ENCODE data around the gene ZSWIM1. TPM values are rescaled to one million over a fixed set of nuclear protein-coding genes. Genes with fewer than 3 reads are reported as not detected.

The ZSWIM1 gene
- total and polyA plus RNA-seq, 2 of the 13 experiments (the other 11 are each of a cell fraction or from before 2014, with no cell fraction given) = 9.5 to 11.7 TPM

DNA sequence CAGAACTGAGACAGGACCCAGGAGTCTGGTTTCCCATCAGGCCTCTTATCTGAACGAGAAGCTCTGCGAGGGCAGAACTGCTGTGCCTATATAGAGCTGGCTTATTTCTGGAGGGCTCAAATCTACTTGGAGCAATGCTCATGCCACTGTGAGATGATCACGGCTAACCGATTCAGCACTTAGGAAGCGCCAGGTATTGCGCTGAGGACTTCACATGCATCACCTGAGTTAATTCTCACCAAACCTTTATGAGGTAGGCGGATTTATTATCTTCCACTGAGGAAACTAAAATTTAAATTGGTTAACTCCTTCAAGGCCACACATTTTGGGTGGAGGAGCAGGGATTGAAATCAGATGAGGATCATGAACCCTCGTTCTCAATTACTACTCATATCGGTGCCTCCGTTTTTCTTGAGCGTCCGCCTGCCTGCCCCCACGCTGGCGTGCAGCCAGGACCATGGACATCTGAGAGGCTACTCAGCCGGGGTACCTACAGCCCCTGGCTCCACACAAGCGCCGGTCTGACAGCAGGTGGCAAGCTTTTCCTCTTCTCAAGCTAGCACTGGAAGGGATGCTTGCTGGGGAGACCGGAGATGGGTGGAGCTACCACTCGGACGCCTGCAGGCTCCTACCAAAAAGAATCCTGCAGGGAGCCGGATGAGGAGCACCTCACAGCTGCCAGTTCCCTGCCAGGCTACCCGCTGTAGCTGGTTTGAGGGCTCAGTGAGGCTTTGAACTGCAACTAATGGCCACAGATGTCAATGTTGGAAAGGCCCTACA lies 52.4 kb downstream of the ZSWIM1 start (continued):
- TF ChIP-seq, protein P1, sequence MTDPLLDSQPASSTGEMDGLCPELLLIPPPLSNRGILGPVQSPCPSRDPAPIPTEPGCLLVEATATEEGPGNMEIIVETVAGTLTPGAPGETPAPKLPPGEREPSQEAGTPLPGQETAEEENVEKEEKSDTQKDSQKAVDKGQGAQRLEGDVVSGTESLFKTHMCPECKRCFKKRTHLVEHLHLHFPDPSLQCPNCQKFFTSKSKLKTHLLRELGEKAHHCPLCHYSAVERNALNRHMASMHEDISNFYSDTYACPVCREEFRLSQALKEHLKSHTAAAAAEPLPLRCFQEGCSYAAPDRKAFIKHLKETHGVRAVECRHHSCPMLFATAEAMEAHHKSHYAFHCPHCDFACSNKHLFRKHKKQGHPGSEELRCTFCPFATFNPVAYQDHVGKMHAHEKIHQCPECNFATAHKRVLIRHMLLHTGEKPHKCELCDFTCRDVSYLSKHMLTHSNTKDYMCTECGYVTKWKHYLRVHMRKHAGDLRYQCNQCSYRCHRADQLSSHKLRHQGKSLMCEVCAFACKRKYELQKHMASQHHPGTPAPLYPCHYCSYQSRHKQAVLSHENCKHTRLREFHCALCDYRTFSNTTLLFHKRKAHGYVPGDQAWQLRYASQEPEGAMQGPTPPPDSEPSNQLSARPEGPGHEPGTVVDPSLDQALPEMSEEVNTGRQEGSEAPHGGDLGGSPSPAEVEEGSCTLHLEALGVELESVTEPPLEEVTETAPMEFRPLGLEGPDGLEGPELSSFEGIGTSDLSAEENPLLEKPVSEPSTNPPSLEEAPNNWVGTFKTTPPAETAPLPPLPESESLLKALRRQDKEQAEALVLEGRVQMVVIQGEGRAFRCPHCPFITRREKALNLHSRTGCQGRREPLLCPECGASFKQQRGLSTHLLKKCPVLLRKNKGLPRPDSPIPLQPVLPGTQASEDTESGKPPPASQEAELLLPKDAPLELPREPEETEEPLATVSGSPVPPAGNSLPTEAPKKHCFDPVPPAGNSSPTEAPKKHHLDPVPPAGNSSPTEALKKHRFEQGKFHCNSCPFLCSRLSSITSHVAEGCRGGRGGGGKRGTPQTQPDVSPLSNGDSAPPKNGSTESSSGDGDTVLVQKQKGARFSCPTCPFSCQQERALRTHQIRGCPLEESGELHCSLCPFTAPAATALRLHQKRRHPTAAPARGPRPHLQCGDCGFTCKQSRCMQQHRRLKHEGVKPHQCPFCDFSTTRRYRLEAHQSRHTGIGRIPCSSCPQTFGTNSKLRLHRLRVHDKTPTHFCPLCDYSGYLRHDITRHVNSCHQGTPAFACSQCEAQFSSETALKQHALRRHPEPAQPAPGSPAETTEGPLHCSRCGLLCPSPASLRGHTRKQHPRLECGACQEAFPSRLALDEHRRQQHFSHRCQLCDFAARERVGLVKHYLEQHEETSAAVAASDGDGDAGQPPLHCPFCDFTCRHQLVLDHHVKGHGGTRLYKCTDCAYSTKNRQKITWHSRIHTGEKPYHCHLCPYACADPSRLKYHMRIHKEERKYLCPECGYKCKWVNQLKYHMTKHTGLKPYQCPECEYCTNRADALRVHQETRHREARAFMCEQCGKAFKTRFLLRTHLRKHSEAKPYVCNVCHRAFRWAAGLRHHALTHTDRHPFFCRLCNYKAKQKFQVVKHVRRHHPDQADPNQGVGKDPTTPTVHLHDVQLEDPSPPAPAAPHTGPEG (CRISPR knock-in tag; IDR thresholded peaks at IDR 0.05) = 0 out of 2 replicates have a peak, but pooled peaks have one; percentile 57
- TF ChIP-seq ZNF30 (CRISPR knock-in tag; IDR thresholded peaks at IDR 0.05) (no peak), ARNTL (CRISPR knock-in tag; IDR thresholded peaks at IDR 0.05) (peak; percentile 75), MYNN (CRISPR knock-in tag; IDR thresholded peaks at IDR 0.05; ENCODE audit: low read depth) (peak; percentile 55; the same call in 1 of the 2 replicates), ZNF558 (CRISPR knock-in tag; IDR thresholded peaks at IDR 0.05; ENCODE audit: borderline replicate concordance) (peak; percentile 43; the same call in 1 of the 2 replicates), ZMYM2 (CRISPR knock-in tag; IDR thresholded peaks at IDR 0.05) (no peak), RBM39 (IDR thresholded peaks at IDR 0.05; ENCODE audit: low read depth, low read length, poor library complexity, severe bottlenecking) (no peak), ZNF562 (CRISPR knock-in tag; IDR thresholded peaks at IDR 0.05; ENCODE audit: borderline replicate concordance) (no peak), GABPA (IDR thresholded peaks at IDR 0.05; ENCODE audit: low read depth, low read length) (no peak), GABPA (CRISPR knock-in tag; IDR thresholded peaks at IDR 0.05; ENCODE audit: low read depth) (no peak), EEA1 (CRISPR knock-in tag; IDR thresholded peaks at IDR 0.05; ENCODE audit: borderline replicate concordance) (no peak), CENPT (CRISPR knock-in tag; IDR thresholded peaks at IDR 0.05; ENCODE audit: low read depth) (no peak), MED8 (CRISPR knock-in tag; IDR thresholded peaks at IDR 0.05; ENCODE audit: insufficient replicate concordance) (no peak)
- TF ChIP-seq, protein P2, sequence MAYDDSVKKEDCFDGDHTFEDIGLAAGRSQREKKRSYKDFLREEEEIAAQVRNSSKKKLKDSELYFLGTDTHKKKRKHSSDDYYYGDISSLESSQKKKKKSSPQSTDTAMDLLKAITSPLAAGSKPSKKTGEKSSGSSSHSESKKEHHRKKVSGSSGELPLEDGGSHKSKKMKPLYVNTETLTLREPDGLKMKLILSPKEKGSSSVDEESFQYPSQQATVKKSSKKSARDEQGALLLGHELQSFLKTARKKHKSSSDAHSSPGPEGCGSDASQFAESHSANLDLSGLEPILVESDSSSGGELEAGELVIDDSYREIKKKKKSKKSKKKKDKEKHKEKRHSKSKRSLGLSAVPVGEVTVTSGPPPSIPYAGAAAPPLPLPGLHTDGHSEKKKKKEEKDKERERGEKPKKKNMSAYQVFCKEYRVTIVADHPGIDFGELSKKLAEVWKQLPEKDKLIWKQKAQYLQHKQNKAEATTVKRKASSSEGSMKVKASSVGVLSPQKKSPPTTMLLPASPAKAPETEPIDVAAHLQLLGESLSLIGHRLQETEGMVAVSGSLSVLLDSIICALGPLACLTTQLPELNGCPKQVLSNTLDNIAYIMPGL (CRISPR knock-in tag; IDR thresholded peaks at IDR 0.05; ENCODE audit: borderline replicate concordance in 1 of 2, low read depth in 1 of 2) = peak; percentile 68 to 83; a peak in 2 of 4 replicates
- TF ChIP-seq, protein P3, sequence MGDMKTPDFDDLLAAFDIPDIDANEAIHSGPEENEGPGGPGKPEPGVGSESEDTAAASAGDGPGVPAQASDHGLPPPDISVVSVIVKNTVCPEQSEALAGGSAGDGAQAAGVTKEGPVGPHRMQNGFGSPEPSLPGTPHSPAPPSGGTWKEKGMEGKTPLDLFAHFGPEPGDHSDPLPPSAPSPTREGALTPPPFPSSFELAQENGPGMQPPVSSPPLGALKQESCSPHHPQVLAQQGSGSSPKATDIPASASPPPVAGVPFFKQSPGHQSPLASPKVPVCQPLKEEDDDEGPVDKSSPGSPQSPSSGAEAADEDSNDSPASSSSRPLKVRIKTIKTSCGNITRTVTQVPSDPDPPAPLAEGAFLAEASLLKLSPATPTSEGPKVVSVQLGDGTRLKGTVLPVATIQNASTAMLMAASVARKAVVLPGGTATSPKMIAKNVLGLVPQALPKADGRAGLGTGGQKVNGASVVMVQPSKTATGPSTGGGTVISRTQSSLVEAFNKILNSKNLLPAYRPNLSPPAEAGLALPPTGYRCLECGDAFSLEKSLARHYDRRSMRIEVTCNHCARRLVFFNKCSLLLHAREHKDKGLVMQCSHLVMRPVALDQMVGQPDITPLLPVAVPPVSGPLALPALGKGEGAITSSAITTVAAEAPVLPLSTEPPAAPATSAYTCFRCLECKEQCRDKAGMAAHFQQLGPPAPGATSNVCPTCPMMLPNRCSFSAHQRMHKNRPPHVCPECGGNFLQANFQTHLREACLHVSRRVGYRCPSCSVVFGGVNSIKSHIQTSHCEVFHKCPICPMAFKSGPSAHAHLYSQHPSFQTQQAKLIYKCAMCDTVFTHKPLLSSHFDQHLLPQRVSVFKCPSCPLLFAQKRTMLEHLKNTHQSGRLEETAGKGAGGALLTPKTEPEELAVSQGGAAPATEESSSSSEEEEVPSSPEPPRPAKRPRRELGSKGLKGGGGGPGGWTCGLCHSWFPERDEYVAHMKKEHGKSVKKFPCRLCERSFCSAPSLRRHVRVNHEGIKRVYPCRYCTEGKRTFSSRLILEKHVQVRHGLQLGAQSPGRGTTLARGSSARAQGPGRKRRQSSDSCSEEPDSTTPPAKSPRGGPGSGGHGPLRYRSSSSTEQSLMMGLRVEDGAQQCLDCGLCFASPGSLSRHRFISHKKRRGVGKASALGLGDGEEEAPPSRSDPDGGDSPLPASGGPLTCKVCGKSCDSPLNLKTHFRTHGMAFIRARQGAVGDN (CRISPR knock-in tag; IDR thresholded peaks at IDR 0.05) = peak; percentile 40
